Activated naive CD4-positive, alpha-beta T cell treated with anti-CD3 and anti-CD28 coated beads, Interleukin-2, amount 50 U/mL, for 72 hours (primary cell): Measurements from ENCODE around the gene GPR101. TPM values are rescaled to one million over a fixed set of nuclear protein-coding genes. Genes with fewer than 3 reads are reported as not detected.
"Not testable (repeated sequence)": the region's sequence is repeated elsewhere in the genome, so short reads cannot be mapped to it uniquely, and the experiment has no call there.

Experiments
- ATAC-seq, 2 donors: fragments of 150-1000 bp; cut with Tn5 transposase; 2 replicates each; pipeline ENCODE4 v1.10.0; 2021; ENCODE audit warnings: mild to moderate bottlenecking in 2 of 2, moderate library complexity in 2 of 2
- DNase-seq, 2 donors: peaks; one replicate each; pipeline ENCODE4 v3.0.0; 2021 to 2022; ENCODE audit warnings: low spot score in 2 of 2
- H3K27ac Mint-ChIP-seq, 2 donors: one replicate each; pipeline ENCODE4 v1.8.0; 2022; ENCODE audit warnings: mild to moderate bottlenecking in 2 of 2, mixed read lengths in 2 of 2
- H3K36me3 Mint-ChIP-seq, 2 donors: one replicate each; pipeline ENCODE4 v1.8.0; 2022; ENCODE audit warnings: mixed read lengths in 2 of 2
- H3K9me3 Mint-ChIP-seq, 2 donors: one replicate each; pipeline ENCODE4 v1.8.0; 2022; ENCODE audit warnings: mixed read lengths in 2 of 2
- total RNA-seq, 2 donors: library from RNA; stranded (reverse); gene quantifications; one replicate each; pipeline ENCODE4 v1.2.3, GENCODE V29; 2022

The GPR101 gene
- total RNA-seq, 2 donors from 2014 or later, result 0.21 TPM; not detected in 1

GRCh38 chrX:137032341-137032694 is 1.5 kb downstream of the GPR101 start:
- no peak for DNase-seq
- H3K27ac Mint-ChIP-seq, result no peak overlapping the region
- H3K9me3 Mint-ChIP-seq, result no peaks in the 10 kb centered on the region
- ATAC-seq, result peak; percentile 15 to 47
- peaks cover 7% of the 10 kb centered on the region in 2 donors for H3K36me3 Mint-ChIP-seq

DNA sequence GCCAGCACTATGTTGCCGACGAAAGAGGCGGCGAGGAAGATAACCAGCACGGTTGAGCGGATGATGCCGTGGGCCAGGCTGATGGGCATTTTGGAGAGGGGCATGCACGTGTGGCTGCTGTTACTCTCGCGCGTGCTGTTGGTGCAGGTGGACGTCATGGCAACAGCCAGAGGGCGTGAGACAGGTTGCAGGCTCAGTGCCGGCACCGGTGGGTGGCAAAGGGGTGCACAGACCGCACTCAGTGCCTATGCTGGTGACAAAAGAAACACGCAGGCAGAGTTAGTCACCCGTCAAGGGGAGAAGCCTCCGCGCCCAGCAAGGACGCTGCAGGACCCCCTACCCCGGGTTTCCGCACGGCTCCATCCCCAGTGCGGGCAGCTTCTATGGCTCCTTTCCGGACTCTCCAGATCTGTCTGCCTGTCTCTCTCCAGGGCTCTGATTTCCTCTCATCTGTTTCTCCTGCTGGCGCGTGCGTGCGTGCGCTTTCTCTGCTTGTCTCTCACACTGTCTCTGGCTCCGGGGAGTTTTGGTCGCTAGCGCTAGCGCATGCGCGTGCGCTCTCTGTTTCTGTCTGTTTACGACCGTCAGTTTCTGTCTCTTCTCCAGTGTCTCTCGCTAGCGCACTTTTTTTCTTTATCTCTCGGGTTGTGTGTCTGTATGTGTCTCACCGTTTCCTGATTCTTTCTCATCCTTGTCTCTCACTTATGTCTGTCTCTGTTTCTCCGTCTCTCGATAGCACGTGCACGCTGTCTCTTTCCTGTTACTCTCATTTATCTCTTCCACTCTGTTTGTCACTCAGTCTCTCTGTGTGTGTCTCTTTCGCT is 2.1 kb downstream of the GPR101 start:
- DNase-seq (peak in 1 of 2 donors; percentile 39), ATAC-seq (peak; percentile 72 to 87)
- Mint-ChIP-seq H3K9me3 (no peaks in the 10 kb centered on the region), H3K36me3 (peaks cover 7% of the 10 kb centered on the region in 2 donors), H3K27ac (peak overlapping the region in 1 of 2 donors; percentile 44)

GRCh38 chrX:137031039-137031438 is 2.8 kb downstream of the GPR101 start:
- DNase-seq, result no peak
- Mint-ChIP-seq H3K9me3 (no peaks in the 10 kb centered on the region), H3K27ac (peak overlapping the region in 1 of 2 donors; percentile 44), H3K36me3 (peaks cover 7% of the 10 kb centered on the region in 2 donors)
- ATAC-seq, result no peak

- H3K9me3 Mint-ChIP-seq, result no peaks in the 10 kb centered on the region
- ATAC-seq (no peak), DNase-seq (no peak)
- H3K27ac Mint-ChIP-seq, result no peak overlapping the region
- peaks cover 7% of the 10 kb centered on the region in 2 donors for H3K36me3 Mint-ChIP-seq
Observed at GRCh38 chrX:137028699-137029098, 5.1 kb downstream of the GPR101 start.

- no peak for ATAC-seq
- no peak overlapping the region for H3K27ac Mint-ChIP-seq
- H3K9me3 Mint-ChIP-seq, result no peaks in the 10 kb centered on the region
- DNase-seq, result no peak
- H3K36me3 Mint-ChIP-seq, result peaks cover 3 to 4% of the 10 kb centered on the region in 2 donors
Observed at GRCh38 chrX:137025930-137026329, 7.9 kb downstream of the GPR101 start.

- H3K9me3 Mint-ChIP-seq, result peaks cover 8 to 12% of the 10 kb centered on the region in 2 donors
- H3K27ac Mint-ChIP-seq, DNase-seq, ATAC-seq, H3K36me3 Mint-ChIP-seq: not testable (repeated sequence)
Observed at GRCh38 chrX:137000236-137000635, 33.6 kb downstream of the GPR101 start.

DNA sequence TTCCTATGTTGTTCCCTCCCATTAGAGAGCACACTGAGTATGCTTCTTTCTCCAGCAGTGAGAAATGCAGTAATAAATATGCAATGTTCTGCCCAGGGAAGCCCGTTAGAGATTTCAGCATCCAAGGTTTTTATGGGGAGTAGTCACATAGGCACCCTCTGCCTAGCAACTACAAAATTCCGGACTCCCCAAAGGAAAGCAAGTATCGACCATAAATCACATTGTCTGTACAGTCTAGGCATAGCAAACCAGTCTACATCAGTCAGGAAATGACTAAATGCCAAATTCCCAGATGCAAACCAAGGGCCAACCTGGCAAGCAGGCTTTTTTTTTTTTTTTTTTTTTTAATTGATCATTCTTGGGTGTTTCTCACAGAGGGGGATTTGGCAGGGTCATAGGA is 34.8 kb downstream of the GPR101 start:
- Mint-ChIP-seq H3K27ac (no peak overlapping the region), H3K36me3 (no peaks in the 10 kb centered on the region), H3K9me3 (peaks cover 0 to 2% of the 10 kb centered on the region in 2 donors)
- DNase-seq, result no peak
- ATAC-seq, result no peak

Other genes with a start within 250 kb of the GPR101 start
- 100 to 1,000 TPM; 220 to 285 TPM for gene RBMX, start 153.3 kb downstream of the GPR101 start, total RNA-seq